ENCODE measurements around the gene HEXD.

Gene HEXD

GRCh38 chr17:82419540-82419939, 1.4 kb downstream of the HEXD start:
- peak overlapping the region; percentile 98 for H3K4me3 ChIP-seq (ENCODE audit: low read length)
- 0 out of 2 replicates have a peak overlapping the region, but pooled peaks have one; percentile 13 for H2AFZ ChIP-seq (ENCODE audit: low read length)
- no peaks in the 10 kb centered on the region for H3K9me3 ChIP-seq (replicated peaks; ENCODE audit: insufficient read depth, low read length)
- peak overlapping the region; percentile 63; the same call in 1 of the 2 replicates for H3K27ac ChIP-seq (ENCODE audit: low read length)
- peaks cover 42% of the 10 kb centered on the region for H3K79me2 ChIP-seq (ENCODE audit: low read length)
- no peak for TF ChIP-seq EZH2 (optimal IDR thresholded peaks at IDR 0.05; ENCODE audit: low read depth, low read length)
- TF ChIP-seq CTCF (IDR thresholded peaks at IDR 0.05; ENCODE audit: low read length) = no peak
- no peak for TF ChIP-seq EZH2phosphoT487 (IDR thresholded peaks at IDR 0.05; ENCODE audit: low read length)
- H3K27me3 ChIP-seq (replicated peaks; ENCODE audit: insufficient read depth, low read length) = no peaks in the 10 kb centered on the region
- H3K9me2 ChIP-seq (replicated peaks; ENCODE audit: insufficient read depth, low read length) = no peaks in the 10 kb centered on the region
- peak overlapping the region; percentile 88 for H3K4me2 ChIP-seq (ENCODE audit: low read depth, low read length)
- H3K36me3 ChIP-seq (replicated peaks; ENCODE audit: insufficient read depth, low read length) = no peaks in the 10 kb centered on the region
- peak; percentile 62 for DNase-seq
- peaks cover 13% of the 10 kb centered on the region for H3F3A ChIP-seq (ENCODE audit: insufficient read depth, low read length)
- no peaks in the 10 kb centered on the region; the same call in 1 of the 2 replicates for H4K20me1 ChIP-seq (ENCODE audit: insufficient read depth, low read length)
- H3K9ac ChIP-seq (ENCODE audit: low read length) = peak overlapping the region; percentile 76
- no peaks in the 10 kb centered on the region; the same call in 1 of the 2 replicates for H3K4me1 ChIP-seq (ENCODE audit: low read length)

DNA sequence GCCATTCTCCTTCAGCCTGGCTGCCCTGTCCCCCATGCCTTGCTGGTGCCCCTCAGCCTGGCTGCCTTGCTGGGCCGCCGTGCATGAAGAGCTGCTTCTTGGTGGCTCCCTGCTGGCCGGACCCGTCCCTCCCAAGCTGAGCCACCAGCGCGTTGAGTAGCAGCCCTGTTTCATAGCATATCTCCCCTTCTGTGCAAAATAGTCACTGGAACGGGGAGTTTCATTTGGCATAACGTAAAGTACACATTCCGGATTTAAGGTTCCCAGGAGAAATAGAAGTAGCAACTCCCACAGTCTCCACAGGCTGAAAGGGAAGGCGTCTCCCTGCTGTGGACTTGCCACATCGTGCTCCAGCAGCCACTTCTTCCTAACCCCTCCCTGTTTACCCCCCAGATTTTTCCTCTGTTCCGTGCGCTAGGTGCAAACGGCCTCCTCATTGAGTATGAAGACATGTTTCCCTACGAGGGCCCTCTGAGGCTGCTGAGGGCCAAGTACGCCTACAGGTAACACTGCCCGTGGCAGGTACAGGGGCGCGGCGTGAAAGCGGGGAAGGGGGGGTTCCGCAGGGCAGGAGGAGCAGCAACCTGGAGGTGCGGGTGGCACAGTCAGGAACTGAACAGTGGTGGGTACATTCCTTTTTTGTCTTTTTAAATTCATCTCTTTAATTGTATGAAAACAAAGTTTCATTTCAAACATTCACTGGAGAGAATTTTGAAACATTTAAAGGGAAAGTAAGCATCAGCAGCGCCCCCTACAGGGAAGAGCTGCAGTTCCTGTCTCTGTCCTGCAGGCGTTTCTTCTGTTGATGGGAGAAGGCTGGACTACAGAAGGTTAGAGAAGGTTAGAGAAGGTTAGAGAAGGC, 6.1 kb downstream of the HEXD start:
- Histone ChIP-seq H3K36me3 (replicated peaks; ENCODE audit: insufficient read depth, low read length) (no peaks in the 10 kb centered on the region), H2AFZ (ENCODE audit: low read length) (no peak overlapping the region), H3K27me3 (replicated peaks; ENCODE audit: insufficient read depth, low read length) (no peaks in the 10 kb centered on the region), H3K27ac (ENCODE audit: low read length) (no peak overlapping the region), H3K79me2 (ENCODE audit: low read length) (peaks cover 12% of the 10 kb centered on the region), H3K9ac (ENCODE audit: low read length) (no peak overlapping the region), H3F3A (ENCODE audit: insufficient read depth, low read length) (peaks cover 6% of the 10 kb centered on the region), H4K20me1 (ENCODE audit: insufficient read depth, low read length) (no peaks in the 10 kb centered on the region), H3K4me3 (ENCODE audit: low read length) (no peak overlapping the region), H3K9me2 (replicated peaks; ENCODE audit: insufficient read depth, low read length) (no peaks in the 10 kb centered on the region), H3K9me3 (replicated peaks; ENCODE audit: insufficient read depth, low read length) (no peaks in the 10 kb centered on the region), H3K4me1 (ENCODE audit: low read length) (no peaks in the 10 kb centered on the region; the same call in 1 of the 2 replicates), H3K4me2 (ENCODE audit: low read depth, low read length) (no peak overlapping the region)
- DNase-seq = peak; percentile 56
- TF ChIP-seq CTCF (IDR thresholded peaks at IDR 0.05; ENCODE audit: low read length) = peak; percentile 76
- TF ChIP-seq EZH2 (optimal IDR thresholded peaks at IDR 0.05; ENCODE audit: low read depth, low read length) = no peak
- TF ChIP-seq EZH2phosphoT487 (IDR thresholded peaks at IDR 0.05; ENCODE audit: low read length) = no peak

DNA sequence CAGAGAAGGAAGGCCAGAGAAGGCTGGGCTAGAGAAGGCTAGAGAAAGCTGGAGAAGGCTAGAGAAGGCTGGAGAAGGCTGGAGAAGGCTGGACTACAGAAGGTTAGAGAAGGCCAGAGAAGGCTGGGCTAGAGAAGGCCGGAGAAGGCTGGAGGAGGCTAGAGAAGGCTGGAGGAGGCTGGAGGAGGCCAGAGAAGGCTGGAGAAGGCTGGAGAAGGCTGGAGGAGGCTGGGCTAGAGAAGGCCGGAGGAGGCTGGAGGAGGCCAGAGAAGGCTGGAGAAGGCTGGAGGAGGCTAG, 6.7 kb downstream of the HEXD start:
- H3K79me2 ChIP-seq (ENCODE audit: low read length) = peaks cover 10% of the 10 kb centered on the region
- no peak for DNase-seq
- H3K27me3 ChIP-seq (replicated peaks; ENCODE audit: insufficient read depth, low read length) = no peaks in the 10 kb centered on the region
- H4K20me1 ChIP-seq (ENCODE audit: insufficient read depth, low read length) = no peaks in the 10 kb centered on the region
- peaks cover under 1% of the 10 kb centered on the region; the same call in 1 of the 2 replicates for H3F3A ChIP-seq (ENCODE audit: insufficient read depth, low read length)
- no peaks in the 10 kb centered on the region for H3K9me2 ChIP-seq (replicated peaks; ENCODE audit: insufficient read depth, low read length)
- H3K36me3 ChIP-seq (replicated peaks; ENCODE audit: insufficient read depth, low read length) = no peaks in the 10 kb centered on the region
- no peak overlapping the region for H3K27ac ChIP-seq (ENCODE audit: low read length)
- TF ChIP-seq CTCF (IDR thresholded peaks at IDR 0.05; ENCODE audit: low read length) (no peak), EZH2 (optimal IDR thresholded peaks at IDR 0.05; ENCODE audit: low read depth, low read length) (no peak), EZH2phosphoT487 (IDR thresholded peaks at IDR 0.05; ENCODE audit: low read length) (no peak)
- H2AFZ ChIP-seq (ENCODE audit: low read length) = no peak overlapping the region
- H3K9ac ChIP-seq (ENCODE audit: low read length) = no peak overlapping the region
- no peaks in the 10 kb centered on the region; the same call in 1 of the 2 replicates for H3K4me1 ChIP-seq (ENCODE audit: low read length)
- H3K4me3 ChIP-seq (ENCODE audit: low read length) = no peak overlapping the region
- no peaks in the 10 kb centered on the region for H3K9me3 ChIP-seq (replicated peaks; ENCODE audit: insufficient read depth, low read length)
- H3K4me2 ChIP-seq (ENCODE audit: low read depth, low read length) = no peak overlapping the region
